Measurements from ENCODE around the gene PRRT1.

DNA sequence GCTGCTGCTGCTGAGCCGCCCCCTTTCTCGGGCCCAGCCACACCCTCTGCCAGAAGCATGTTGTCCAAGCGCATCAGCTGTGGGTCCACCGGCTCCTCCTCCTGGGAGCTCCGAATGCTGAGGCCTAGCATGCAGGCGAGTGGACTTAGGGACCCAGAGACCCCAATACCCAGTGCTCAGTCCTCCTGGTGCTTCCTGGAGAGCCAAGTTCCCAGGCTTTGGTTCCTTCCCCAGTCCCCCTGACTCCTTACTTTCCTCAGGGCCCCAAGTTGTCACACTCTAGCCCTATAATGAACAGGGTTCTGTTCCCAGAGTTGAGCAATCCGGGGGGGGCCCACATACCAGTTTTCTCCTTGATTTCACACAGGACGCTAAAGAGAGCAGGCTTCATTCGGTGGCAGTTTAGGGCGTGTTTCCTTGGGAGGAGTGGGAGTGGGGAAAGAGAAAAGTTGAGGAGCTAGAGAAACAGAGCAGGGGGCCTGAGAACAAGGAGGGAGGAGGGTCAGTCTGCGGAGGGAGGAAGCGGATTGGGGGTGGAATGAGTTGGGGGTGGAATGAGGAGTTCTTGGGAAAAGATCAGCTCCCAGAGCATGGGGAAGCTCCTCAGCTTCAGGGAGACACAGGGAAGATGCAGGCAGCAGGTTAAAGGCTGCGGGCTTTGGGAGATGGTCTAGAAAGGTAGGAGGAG is 36.8 kb upstream of the PRRT1 start:
- TF ChIP-seq, protein P1, sequence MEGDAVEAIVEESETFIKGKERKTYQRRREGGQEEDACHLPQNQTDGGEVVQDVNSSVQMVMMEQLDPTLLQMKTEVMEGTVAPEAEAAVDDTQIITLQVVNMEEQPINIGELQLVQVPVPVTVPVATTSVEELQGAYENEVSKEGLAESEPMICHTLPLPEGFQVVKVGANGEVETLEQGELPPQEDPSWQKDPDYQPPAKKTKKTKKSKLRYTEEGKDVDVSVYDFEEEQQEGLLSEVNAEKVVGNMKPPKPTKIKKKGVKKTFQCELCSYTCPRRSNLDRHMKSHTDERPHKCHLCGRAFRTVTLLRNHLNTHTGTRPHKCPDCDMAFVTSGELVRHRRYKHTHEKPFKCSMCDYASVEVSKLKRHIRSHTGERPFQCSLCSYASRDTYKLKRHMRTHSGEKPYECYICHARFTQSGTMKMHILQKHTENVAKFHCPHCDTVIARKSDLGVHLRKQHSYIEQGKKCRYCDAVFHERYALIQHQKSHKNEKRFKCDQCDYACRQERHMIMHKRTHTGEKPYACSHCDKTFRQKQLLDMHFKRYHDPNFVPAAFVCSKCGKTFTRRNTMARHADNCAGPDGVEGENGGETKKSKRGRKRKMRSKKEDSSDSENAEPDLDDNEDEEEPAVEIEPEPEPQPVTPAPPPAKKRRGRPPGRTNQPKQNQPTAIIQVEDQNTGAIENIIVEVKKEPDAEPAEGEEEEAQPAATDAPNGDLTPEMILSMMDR (conservative IDR thresholded peaks at IDR 0.05; ENCODE audit: low read depth, low read length), result no peak
- TF ChIP-seq CHD1 (IDR thresholded peaks at IDR 0.05; ENCODE audit: low read depth, low read length), result no peak
- TF ChIP-seq POLR2A (IDR thresholded peaks at IDR 0.05; ENCODE audit: low read depth, low read length), result no peak
- TF ChIP-seq, protein P2, sequence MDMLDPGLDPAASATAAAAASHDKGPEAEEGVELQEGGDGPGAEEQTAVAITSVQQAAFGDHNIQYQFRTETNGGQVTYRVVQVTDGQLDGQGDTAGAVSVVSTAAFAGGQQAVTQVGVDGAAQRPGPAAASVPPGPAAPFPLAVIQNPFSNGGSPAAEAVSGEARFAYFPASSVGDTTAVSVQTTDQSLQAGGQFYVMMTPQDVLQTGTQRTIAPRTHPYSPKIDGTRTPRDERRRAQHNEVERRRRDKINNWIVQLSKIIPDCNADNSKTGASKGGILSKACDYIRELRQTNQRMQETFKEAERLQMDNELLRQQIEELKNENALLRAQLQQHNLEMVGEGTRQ (IDR thresholded peaks at IDR 0.05; ENCODE audit: low read depth, low read length), result no peak
- no peak for TF ChIP-seq BHLHE40 (IDR thresholded peaks at IDR 0.05; ENCODE audit: low read depth, low read length)
- no peak for TF ChIP-seq RFX5 (IDR thresholded peaks at IDR 0.05; ENCODE audit: low read depth, low read length)
- TF ChIP-seq, protein P3, sequence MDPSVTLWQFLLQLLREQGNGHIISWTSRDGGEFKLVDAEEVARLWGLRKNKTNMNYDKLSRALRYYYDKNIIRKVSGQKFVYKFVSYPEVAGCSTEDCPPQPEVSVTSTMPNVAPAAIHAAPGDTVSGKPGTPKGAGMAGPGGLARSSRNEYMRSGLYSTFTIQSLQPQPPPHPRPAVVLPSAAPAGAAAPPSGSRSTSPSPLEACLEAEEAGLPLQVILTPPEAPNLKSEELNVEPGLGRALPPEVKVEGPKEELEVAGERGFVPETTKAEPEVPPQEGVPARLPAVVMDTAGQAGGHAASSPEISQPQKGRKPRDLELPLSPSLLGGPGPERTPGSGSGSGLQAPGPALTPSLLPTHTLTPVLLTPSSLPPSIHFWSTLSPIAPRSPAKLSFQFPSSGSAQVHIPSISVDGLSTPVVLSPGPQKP (IDR thresholded peaks at IDR 0.05; ENCODE audit: borderline replicate concordance, low read depth, low read length), result no peak
- no peak for TF ChIP-seq FOS (IDR thresholded peaks at IDR 0.05; ENCODE audit: low read depth, low read length)
- no peak for TF ChIP-seq RAD21 (IDR thresholded peaks at IDR 0.05; ENCODE audit: low read length)
- TF ChIP-seq MAZ (IDR thresholded peaks at IDR 0.05; ENCODE audit: borderline replicate concordance, low read depth, low read length), result no peak
- no peak for TF ChIP-seq SMC3 (IDR thresholded peaks at IDR 0.05; ENCODE audit: low read depth, low read length)

Measured in IMR-90 (cell line).